Measurements from ENCODE around the gene ARL16. TPM values are rescaled to one million over a fixed set of nuclear protein-coding genes. Genes with fewer than 3 reads are reported as not detected.

Gene ARL16
- total RNA-seq, 4 donors from 2014 or later: 29.2 to 45.1 (median 36.2) TPM

- TF ChIP-seq, protein P1, sequence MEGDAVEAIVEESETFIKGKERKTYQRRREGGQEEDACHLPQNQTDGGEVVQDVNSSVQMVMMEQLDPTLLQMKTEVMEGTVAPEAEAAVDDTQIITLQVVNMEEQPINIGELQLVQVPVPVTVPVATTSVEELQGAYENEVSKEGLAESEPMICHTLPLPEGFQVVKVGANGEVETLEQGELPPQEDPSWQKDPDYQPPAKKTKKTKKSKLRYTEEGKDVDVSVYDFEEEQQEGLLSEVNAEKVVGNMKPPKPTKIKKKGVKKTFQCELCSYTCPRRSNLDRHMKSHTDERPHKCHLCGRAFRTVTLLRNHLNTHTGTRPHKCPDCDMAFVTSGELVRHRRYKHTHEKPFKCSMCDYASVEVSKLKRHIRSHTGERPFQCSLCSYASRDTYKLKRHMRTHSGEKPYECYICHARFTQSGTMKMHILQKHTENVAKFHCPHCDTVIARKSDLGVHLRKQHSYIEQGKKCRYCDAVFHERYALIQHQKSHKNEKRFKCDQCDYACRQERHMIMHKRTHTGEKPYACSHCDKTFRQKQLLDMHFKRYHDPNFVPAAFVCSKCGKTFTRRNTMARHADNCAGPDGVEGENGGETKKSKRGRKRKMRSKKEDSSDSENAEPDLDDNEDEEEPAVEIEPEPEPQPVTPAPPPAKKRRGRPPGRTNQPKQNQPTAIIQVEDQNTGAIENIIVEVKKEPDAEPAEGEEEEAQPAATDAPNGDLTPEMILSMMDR (IDR thresholded peaks at IDR 0.05): no peak
- no peak for TF ChIP-seq POLR2A (IDR thresholded peaks at IDR 0.05)
- H3K4me3 ChIP-seq (ENCODE audit: low read depth, poor library complexity, severe bottlenecking): no peak overlapping the region
- DNase-seq (ENCODE audit: low spot score in 2 of 2): no peak
- WGBS, 2 donors: 89 to 94% methylated on average over 26 to 27 of the region's 35 CpGs
- intact Hi-C loops (cut with DNase I; ENCODE audit: low total_unique reads): no loop called here
These were observed 10.1 kb upstream of the ARL16 start for GRCh38 chr17:81693509-81694210.

- WGBS, 2 donors: 94 to 98% methylated on average over 20 of the region's 20 CpGs
- intact Hi-C loops (cut with DNase I; ENCODE audit: low total_unique reads): no loop called here
- no peak for TF ChIP-seq POLR2A (IDR thresholded peaks at IDR 0.05)
- TF ChIP-seq, protein P1 (IDR thresholded peaks at IDR 0.05): no peak
- no peak for DNase-seq (ENCODE audit: low spot score in 2 of 2)
- H3K4me3 ChIP-seq (ENCODE audit: low read depth, poor library complexity, severe bottlenecking): no peak overlapping the region
These were observed 8.0 kb upstream of the ARL16 start for GRCh38 chr17:81691608-81692007.

- WGBS, 2 donors: 88 to 92% methylated on average over 15 to 18 of the region's 18 CpGs
- intact Hi-C loops (cut with DNase I; ENCODE audit: low total_unique reads): no loop called here
- TF ChIP-seq POLR2A (IDR thresholded peaks at IDR 0.05): no peak
- TF ChIP-seq, protein P1 (IDR thresholded peaks at IDR 0.05): no peak
- no peak for DNase-seq (ENCODE audit: low spot score in 2 of 2)
- no peak overlapping the region for H3K4me3 ChIP-seq (ENCODE audit: low read depth, poor library complexity, severe bottlenecking)
These were observed 7.6 kb upstream of the ARL16 start for GRCh38 chr17:81691196-81691595.

DNA sequence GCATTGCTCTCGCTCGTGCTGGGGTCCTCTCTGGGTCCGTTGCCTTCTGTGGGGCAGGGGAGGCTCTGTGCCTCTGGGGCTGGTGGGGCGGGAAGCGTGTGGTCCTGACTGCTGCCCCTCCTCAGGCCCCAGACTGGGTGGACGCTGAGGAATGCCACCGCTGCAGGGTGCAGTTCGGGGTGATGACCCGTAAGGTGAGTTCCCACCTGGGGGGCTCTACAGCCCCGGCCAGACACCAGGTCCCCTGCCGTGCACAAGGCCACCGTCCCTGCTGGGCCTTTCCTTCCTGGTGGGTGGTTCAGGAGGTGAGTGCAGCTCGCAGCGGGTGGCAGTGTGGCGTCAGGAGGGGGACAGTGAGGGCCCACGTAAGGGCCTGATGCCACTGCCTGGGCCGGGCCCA, 7.0 kb upstream of the ARL16 start:
- no peak overlapping the region for H3K4me3 ChIP-seq (ENCODE audit: low read depth, poor library complexity, severe bottlenecking)
- intact Hi-C loops (cut with DNase I; ENCODE audit: low total_unique reads): no loop called here
- TF ChIP-seq, protein P1 (IDR thresholded peaks at IDR 0.05): no peak
- no peak for TF ChIP-seq POLR2A (IDR thresholded peaks at IDR 0.05)
- 85 to 89% methylated on average over 14 to 16 of the region's 17 CpGs for WGBS, 2 donors
- no peak for DNase-seq (ENCODE audit: low spot score in 2 of 2)

- H3K4me3 ChIP-seq (ENCODE audit: low read depth, poor library complexity, severe bottlenecking): no peak overlapping the region
- 87 to 91% methylated on average over 18 of the region's 18 CpGs for WGBS, 2 donors
- TF ChIP-seq POLR2A (IDR thresholded peaks at IDR 0.05): no peak
- TF ChIP-seq, protein P1 (IDR thresholded peaks at IDR 0.05): no peak
- no peak for DNase-seq (ENCODE audit: low spot score in 2 of 2)
- intact Hi-C loops (cut with DNase I; ENCODE audit: low total_unique reads): no loop called here
These were observed 6.5 kb upstream of the ARL16 start for GRCh38 chr17:81690066-81690465.

DNA sequence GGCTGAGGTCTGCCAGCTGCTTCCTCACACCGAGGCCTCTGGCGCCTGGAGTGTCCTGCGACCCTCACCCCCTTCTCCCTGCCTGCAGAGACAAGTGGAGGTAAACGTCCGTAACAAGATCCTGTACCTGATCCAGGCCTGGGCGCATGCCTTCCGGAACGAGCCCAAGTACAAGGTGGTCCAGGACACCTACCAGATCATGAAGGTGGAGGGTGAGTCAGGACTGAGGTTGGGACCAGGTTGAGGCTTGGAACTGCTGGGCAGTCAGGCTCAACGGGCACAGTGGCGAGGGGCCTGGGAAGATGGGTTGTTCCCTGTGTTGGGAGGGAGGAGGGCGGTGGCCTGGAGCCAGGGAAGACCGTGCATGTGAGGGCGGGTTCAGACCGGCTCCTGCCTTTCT, 5.0 kb upstream of the ARL16 start:
- no peak for DNase-seq (ENCODE audit: low spot score in 2 of 2)
- 60 to 71% methylated on average over 14 of the region's 14 CpGs for whole genome bisulfite sequencing, 2 donors
- H3K4me3 ChIP-seq (ENCODE audit: low read depth, poor library complexity, severe bottlenecking): no peak overlapping the region
- intact Hi-C loops (cut with DNase I; ENCODE audit: low total_unique reads): no loop called here
- TF ChIP-seq POLR2A (IDR thresholded peaks at IDR 0.05): no peak
- TF ChIP-seq, protein P1 (IDR thresholded peaks at IDR 0.05): no peak
